K562 (cell line): ENCODE data around the gene MRPL38. TPM values are rescaled to one million over a fixed set of nuclear protein-coding genes. Genes with fewer than 3 reads are reported as not detected.

Experiments used
- BRD4 ChIP-seq: fragments of 200-600 bp; sonication (generic); IDR thresholded peaks from 2 replicates; pipeline ENCODE4 v1.6.1; 2017; ENCODE audit warnings: inconsistent platforms
- CBFA2T3 ChIP-seq: fragments of 450-650 bp; IDR thresholded peaks from 2 replicates; pipeline ENCODE4 v1.6.1; 2017
- CBFB ChIP-seq: sonication (generic); formaldehyde crosslinking; IDR thresholded peaks from 2 replicates; pipeline ENCODE4 v1.4.0; 2020; ENCODE audit warnings: mild to moderate bottlenecking, missing genetic modification reagents
- CTCF ChIP-seq, 3 experiments: IDR thresholded peaks in 2 of 3; conservative IDR thresholded peaks in 1 of 3; 2 replicates each; pipeline ENCODE4 v1.5.1; 2011 to 2012; ENCODE audit warnings: low read length in 3 of 3, mild to moderate bottlenecking in 3 of 3, control low read depth in 2 of 3, improper control_type of control experiment in 1 of 3, inconsistent platforms in 1 of 3, low read depth in 1 of 3, mixed read lengths in 1 of 3, moderate library complexity in 1 of 3; ENCODE audit not compliant: insufficient read depth in 2 of 3
- DDX20 ChIP-seq: fragments of 450-650 bp; IDR thresholded peaks from 2 replicates; pipeline ENCODE4 v1.6.1; 2016; ENCODE audit warnings: missing genetic modification characterization, low read depth, mild to moderate bottlenecking, missing compliant biosample characterization, moderate library complexity
- E2F6 ChIP-seq, 2 experiments: IDR thresholded peaks; 2 replicates each; pipeline ENCODE4 v1.6.1; 2011; ENCODE audit warnings: borderline replicate concordance in 1 of 2, control low read depth in 1 of 2, low read depth in 1 of 2, low read length in 1 of 2, mild to moderate bottlenecking in 1 of 2, mixed read lengths in 1 of 2, moderate library complexity in 1 of 2; ENCODE audit not compliant: insufficient read depth in 1 of 2, insufficient read length in 1 of 2, poor library complexity in 1 of 2, severe bottlenecking in 1 of 2; ENCODE audit errors: extremely low read depth in 1 of 2
- ELF2 ChIP-seq: fragments of 250-450 bp; sonication (Bioruptor Pico); IDR thresholded peaks from 2 replicates; pipeline ENCODE4 v1.5.0; 2021; ENCODE audit warnings: mild to moderate bottlenecking
- HCFC1 ChIP-seq: IDR thresholded peaks from 2 replicates; pipeline ENCODE4 v1.6.1; 2012; ENCODE audit warnings: low read depth, low read length, improper control_type of control experiment
- HES1 ChIP-seq: fragments of 450-650 bp; IDR thresholded peaks from 2 replicates; pipeline ENCODE4 v1.6.1; 2016; ENCODE audit warnings: low read depth, mild to moderate bottlenecking, moderate library complexity
- HNRNPH1 ChIP-seq: fragments of 200-400 bp; formaldehyde crosslinking; optimal IDR thresholded peaks from 2 replicates; pipeline ENCODE3; 2017; ENCODE audit warnings: low read depth, mild to moderate bottlenecking, low read length, moderate library complexity
- KDM4B ChIP-seq, 2 experiments: fragments of 450-650 bp in 1 of 2; sonication (generic) in 1 of 2; IDR thresholded peaks; 2 replicates each; pipeline ENCODE4 v1.6.1; 2016 to 2017; ENCODE audit warnings: borderline replicate concordance in 2 of 2, antibody characterized with exemption in 1 of 2, low read depth in 1 of 2, mild to moderate bottlenecking in 1 of 2
- MCM5 ChIP-seq: fragments of 450-650 bp; IDR thresholded peaks from 2 replicates; pipeline ENCODE4 v1.6.1; 2016; ENCODE audit warnings: low read depth
- MYNN ChIP-seq, 2 experiments: sonication (generic); formaldehyde crosslinking in 1 of 2; IDR thresholded peaks; 2 replicates each; pipeline versions ENCODE4 v1.5.0 to v1.6.1; 2016 to 2020; ENCODE audit warnings: antibody characterized with exemption in 1 of 2, missing genetic modification reagents in 1 of 2
- NCOR1 ChIP-seq: fragments of 450-650 bp; IDR thresholded peaks from 2 replicates; pipeline ENCODE4 v1.6.1; 2016; ENCODE audit warnings: mild to moderate bottlenecking, moderate library complexity
- ZBTB17 ChIP-seq: fragments of 450-650 bp; formaldehyde crosslinking; IDR thresholded peaks from 2 replicates; pipeline ENCODE4 v1.4.0; 2020; ENCODE audit warnings: mild to moderate bottlenecking
- ZHX1 ChIP-seq: fragments of 150-350 bp; conservative IDR thresholded peaks from 2 replicates; pipeline ENCODE4 v1.6.1; 2014; ENCODE audit warnings: low read length
- ZNF445 ChIP-seq: fragments of 250-450 bp; sonication (Bioruptor Pico); IDR thresholded peaks from 2 replicates; pipeline ENCODE4 v1.4.0; 2020; ENCODE audit warnings: low read depth, mild to moderate bottlenecking, moderate library complexity
- ZNF696 ChIP-seq: fragments of 250-450 bp; sonication (Bioruptor Pico); conservative IDR thresholded peaks from 2 replicates; pipeline ENCODE4 v1.4.0; 2020; ENCODE audit warnings: mild to moderate bottlenecking, moderate library complexity
- ZNF740 ChIP-seq, 3 experiments: fragments of 200-800 bp in 1 of 3; sonication (Bioruptor generic) in 1 of 3; sonication (generic) in 1 of 3; formaldehyde crosslinking in 1 of 3; IDR thresholded peaks; 2 replicates each; pipeline versions ENCODE4 v1.6.1 to v1.8.0; 2016 to 2022; ENCODE audit warnings: mild to moderate bottlenecking in 2 of 3, missing compliant biosample characterization in 2 of 3, missing genetic modification characterization in 2 of 3, missing genetic modification reagents in 1 of 3
- polyA plus RNA-seq, 8 experiments: library from polyadenylated mRNA; depleted of rRNA in 4 of 8; stranded (reverse) in 5 of 8; unstranded in 3 of 8; fragments of >200 nt; fragmentation: Nextera tagmentation in 2 of 8; fragmentation: Illumina TruSeq in 1 of 8; extraction: Ambion mirVana in 2 of 8; extraction: Trizol in 1 of 8; gene quantifications; 2 replicates each; pipeline versions ENCODE4 v1.2.1 to v1.2.3, GENCODE V29; 2011 to 2014; ENCODE audit warnings: inconsistent platforms in 1 of 8, missing spikeins in 1 of 8
- total RNA-seq, 7 experiments: library from RNA; depleted of rRNA in 6 of 7; stranded (reverse); fragments of >200 nt in 6 of 7; fragmentation: Illumina TruSeq in 2 of 7; extraction: Trizol in 2 of 7; gene quantifications; 2 replicates each; pipeline versions ENCODE4 v1.2.1 to v1.2.3, GENCODE V29; 2011 to 2021; ENCODE audit warnings: low replicate concordance in 1 of 7

Gene MRPL38
- total and polyA plus RNA-seq, 9 of the 15 experiments (the other 6 are each of a cell fraction or from before 2014, with no cell fraction given) = 4.5 to 154 (median 48.5) TPM

GRCh38 chr17:75856062-75856756 lies 48.5 kb downstream of the MRPL38 start (continued):
- peak; percentile 90; the same call in 1 of the 2 replicates for TF ChIP-seq ZNF740 (CRISPR knock-in tag; IDR thresholded peaks at IDR 0.05)
- TF ChIP-seq ZNF740 (tag; IDR thresholded peaks at IDR 0.05) = 0 out of 4 replicates have a peak, but pooled peaks of 1 of the 2 experiments have one; percentile 30
- peak in 1 of 3 experiments; percentile 76; a peak in 2 of 6 replicates for TF ChIP-seq CTCF (IDR thresholded peaks at IDR 0.05 in 2 of 3, conservative IDR thresholded peaks at IDR 0.05 in 1 of 3; ENCODE audit: insufficient read depth in 2 of 3, low read depth in 1 of 3, low read length in 3 of 3)
- no peak for TF ChIP-seq CBFB (CRISPR knock-in tag)
- TF ChIP-seq ZHX1 = no peak
- no peak for TF ChIP-seq HCFC1
- TF ChIP-seq NCOR1 = 0 out of 2 replicates have a peak, but pooled peaks have one; percentile 5
- TF ChIP-seq CBFA2T3 = peak; percentile 17; the same call in 1 of the 2 replicates
- TF ChIP-seq ELF2 (CRISPR knock-in tag) = no peak
- no peak for TF ChIP-seq E2F6 (IDR thresholded peaks at IDR 0.05; ENCODE audit: borderline replicate concordance in 1 of 2, extremely low read depth in 1 of 2, insufficient read depth in 1 of 2, insufficient read length in 1 of 2, low read depth in 1 of 2, low read length in 1 of 2, poor library complexity in 1 of 2, severe bottlenecking in 1 of 2)
- TF ChIP-seq MCM5 = no peak
- no peak for TF ChIP-seq HNRNPH1
- TF ChIP-seq ZNF696 (CRISPR knock-in tag) = no peak
- no peak for TF ChIP-seq BRD4
- no peak for TF ChIP-seq HES1
- no peak for TF ChIP-seq MYNN (IDR thresholded peaks at IDR 0.05)
- TF ChIP-seq MYNN (CRISPR knock-in tag; IDR thresholded peaks at IDR 0.05) = no peak
- no peak; a peak in 1 of 4 replicates for TF ChIP-seq KDM4B (IDR thresholded peaks at IDR 0.05; ENCODE audit: borderline replicate concordance in 2 of 2, low read depth in 1 of 2)
- no peak for TF ChIP-seq DDX20 (tag)
- no peak for TF ChIP-seq ZNF445
- no peak for TF ChIP-seq ZBTB17
